ENCODE results near the gene STAP1.
"Not testable (repeated sequence)": the region's sequence is repeated elsewhere in the genome, so short reads cannot be mapped to it uniquely, and the experiment has no call there.

Gene STAP1

GRCh38 chr4:67634741-67635140, 76.2 kb downstream of the STAP1 start:
- DNase-seq: no peak

GRCh38 chr4:67635331-67635730, 76.8 kb downstream of the STAP1 start:
- no peak for DNase-seq

GRCh38 chr4:67636978-67637377, 78.5 kb downstream of the STAP1 start:
- not testable (repeated sequence) for DNase-seq

- no peak for DNase-seq
These were observed 79.6 kb downstream of the STAP1 start for GRCh38 chr4:67638136-67638535.

GRCh38 chr4:67651536-67651935, 93.0 kb downstream of the STAP1 start:
- DNase-seq: no peak
